ENCODE measurements around the gene IGDCC3. TPM values are rescaled to one million over a fixed set of nuclear protein-coding genes. Genes with fewer than 3 reads are reported as not detected.

Gene IGDCC3
- total RNA-seq, 1 donor from 2014 or later = not detected

DNA sequence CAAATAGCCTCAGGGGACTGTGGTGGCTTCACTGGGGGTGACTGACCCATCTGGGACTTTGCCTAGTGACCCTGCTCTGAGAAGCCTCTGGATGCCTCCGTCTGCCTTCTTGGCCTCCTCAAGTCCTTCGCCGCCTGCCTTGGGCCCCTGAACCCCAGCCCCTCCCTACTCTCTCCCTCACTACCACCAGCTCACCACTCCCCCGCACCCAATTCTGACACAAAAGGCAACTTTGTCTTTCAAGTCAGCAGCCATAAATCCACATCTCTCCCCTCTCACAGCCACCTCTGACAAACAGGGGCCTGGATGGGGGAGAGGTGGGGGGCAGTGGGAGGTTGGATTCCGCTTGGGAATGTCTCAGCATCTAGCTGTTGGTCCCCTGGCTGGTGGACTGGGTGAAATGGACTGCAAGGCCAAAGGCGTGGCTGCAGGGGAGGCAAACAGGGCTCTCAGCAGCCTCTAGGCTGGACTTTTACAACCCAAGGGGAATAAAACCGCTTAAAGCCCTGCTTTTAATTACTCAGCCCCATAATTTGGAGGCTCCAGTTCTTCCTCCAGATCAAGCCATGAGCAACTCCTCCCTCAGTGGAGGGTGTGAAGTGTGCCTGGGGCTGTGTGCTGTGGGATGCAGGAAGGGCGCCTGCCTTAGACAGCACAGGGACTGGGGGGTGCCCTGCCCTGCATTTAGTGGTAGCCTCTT is 33.4 kb downstream of the IGDCC3 start:
- DNase-seq (ENCODE audit: low read depth, low spot score) = no peak

DNA sequence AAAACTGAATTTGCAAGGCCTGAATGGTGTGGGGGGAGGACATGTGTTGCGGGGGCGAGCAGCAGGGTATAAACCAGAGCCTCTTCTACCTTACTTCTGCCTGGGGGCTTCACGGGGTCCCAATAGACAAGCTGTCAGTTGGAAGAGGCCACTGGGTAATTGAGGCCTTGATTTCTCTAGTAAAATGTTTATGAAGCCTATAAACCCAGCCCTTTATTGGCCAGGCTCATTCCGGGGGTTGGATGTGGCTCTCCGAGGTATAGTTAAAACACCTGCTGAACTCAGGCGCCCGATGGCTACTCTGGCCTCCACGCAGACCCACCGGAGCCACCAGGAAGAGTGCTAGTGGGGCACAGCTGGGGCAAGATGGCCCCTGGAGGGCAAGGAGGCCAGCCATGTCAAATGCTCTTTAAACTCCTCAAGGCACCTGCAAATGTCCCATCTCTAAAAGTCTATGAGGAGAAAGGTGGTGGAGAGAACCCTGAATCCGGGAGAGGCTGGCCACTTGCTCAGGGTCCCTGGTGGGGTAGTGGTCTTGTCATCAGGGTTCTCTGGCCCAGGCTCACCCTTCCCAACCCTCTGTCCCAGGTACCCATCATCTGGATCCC is 34.3 kb downstream of the IGDCC3 start:
- no peak for DNase-seq (ENCODE audit: low read depth, low spot score)

DNA sequence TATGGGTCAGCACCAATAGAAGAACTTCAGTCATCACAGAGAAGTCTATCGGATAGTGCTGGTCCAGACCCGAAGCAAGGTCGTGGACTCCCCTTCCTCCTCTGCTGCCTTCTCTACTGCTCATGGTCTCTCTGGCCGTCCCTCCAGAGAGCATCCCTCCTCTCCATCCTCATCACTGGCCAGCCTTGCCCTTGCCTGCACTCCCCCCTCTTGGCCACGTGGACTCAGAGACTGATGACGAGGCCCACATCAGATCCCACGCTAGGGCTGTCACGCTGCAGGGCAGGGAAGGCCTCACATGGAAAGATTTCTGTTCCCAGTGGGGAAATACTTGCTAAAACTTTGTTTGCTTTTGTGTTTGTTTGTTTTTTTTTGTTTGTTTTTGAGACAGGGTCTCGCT is 35.3 kb downstream of the IGDCC3 start:
- DNase-seq (ENCODE audit: low read depth, low spot score) = no peak

DNA sequence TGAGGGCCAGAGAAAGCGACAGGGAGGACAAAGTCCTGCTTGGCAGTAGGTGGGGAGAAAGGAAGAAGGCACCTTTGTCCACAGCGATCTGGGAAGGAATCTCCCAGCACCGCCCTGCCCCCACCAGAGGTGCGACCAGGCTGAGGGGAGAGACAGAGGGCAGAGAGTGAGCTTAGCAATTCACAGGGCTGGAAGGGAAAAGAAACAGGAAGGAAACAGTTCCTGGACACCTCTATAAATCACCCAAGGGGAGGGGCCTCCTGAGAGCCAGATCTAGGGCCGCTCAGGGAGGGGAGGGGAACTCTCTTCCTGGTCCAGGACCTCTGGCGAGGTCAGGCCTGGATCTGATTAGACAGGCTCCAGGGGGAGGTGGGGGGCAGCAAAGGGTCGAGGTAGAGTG is 37.9 kb downstream of the IGDCC3 start:
- DNase-seq (ENCODE audit: low read depth, low spot score) = no peak

DNA sequence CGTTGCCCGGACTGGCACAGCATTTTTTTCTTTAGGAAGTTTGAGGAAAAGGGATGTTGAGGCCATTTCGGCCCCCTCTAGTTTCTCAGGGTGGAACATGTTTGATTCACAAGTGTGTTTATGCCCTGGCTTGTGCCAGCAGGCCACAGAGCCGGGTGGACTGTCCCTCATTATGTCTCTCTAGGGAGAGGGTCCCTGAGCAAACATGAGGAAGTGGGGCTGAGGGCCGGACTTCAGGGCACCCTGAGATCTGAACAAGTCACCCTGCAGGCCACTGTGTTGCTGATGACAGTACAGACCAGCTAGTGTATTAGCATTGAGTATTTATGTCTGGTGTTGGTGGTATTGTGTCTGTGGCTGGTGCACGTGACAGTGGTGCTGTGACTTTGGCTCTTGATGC is 38.4 kb downstream of the IGDCC3 start:
- DNase-seq (ENCODE audit: low read depth, low spot score) = no peak

DNA sequence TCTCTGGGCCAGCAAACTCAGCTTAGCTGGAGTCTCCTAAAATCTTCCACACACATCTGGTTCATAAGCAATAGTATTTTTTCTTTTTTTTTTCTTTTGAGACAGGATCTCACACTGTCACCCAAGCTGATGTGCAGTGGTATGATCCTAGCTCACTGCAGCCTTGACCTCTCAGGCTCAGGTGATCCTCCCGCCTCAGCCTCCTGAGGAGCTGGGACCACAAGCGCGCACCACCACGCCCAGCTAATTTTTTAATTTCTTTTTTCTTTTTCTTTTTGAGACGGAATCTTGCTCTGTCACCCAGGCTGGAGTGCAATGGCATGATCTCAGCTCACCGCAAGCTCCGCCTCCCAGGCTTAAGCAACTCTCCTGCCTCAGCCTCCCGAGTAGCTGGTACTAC is 39.0 kb downstream of the IGDCC3 start:
- DNase-seq (ENCODE audit: low read depth, low spot score) = no peak

DNA sequence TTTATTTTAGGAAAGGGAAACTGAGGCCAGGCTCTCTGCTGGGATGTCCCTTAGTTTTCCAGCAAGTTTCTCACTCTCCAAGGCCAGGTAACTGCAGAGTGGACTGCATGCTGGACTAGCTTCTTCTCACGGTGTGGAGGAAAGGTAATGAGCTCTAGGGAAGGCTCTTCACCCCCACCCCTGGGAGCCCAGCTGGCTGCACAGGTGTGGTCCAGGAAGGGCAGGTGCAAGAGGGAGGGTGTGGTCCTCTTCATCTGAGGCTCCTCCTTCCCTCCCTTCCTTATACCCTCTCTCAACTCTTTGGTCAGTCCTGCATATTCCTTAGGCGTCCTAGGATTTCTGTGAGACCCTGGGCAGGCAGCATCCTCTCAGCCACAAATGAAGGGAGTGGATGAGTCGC is 39.4 kb downstream of the IGDCC3 start:
- no peak for DNase-seq (ENCODE audit: low read depth, low spot score)

DNA sequence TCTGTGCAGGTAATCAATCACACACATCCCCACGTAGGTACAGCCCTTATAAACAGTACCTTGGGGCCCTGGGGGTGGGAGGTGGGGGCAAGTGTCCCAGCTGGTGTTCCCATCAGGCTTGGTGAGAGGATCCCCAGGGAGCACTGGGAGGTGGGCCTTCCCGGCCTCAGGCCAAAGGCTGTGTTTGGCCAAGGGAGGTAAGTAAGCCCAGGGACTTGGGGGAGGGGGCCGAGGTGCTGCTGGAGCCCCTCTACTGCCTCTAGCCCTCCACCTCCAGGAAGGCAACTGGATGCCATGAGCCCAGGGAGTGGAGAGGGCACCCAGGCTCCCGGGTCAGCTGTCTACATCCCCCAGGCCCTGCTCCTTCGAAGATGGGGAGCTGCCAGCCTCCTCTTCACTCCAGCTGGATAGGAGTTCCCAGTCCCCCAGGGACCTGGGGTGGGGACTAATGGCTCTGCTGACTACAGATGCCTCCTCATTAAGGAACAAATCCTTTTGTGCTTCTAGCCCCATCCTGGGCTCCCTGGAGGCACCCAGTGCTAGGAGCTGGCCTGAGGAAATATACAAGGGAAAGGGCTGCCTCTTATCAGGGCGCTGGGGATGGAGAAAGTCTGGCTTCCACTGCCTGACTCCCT is 40.2 kb downstream of the IGDCC3 start:
- no peak for DNase-seq (ENCODE audit: low read depth, low spot score)

DNA sequence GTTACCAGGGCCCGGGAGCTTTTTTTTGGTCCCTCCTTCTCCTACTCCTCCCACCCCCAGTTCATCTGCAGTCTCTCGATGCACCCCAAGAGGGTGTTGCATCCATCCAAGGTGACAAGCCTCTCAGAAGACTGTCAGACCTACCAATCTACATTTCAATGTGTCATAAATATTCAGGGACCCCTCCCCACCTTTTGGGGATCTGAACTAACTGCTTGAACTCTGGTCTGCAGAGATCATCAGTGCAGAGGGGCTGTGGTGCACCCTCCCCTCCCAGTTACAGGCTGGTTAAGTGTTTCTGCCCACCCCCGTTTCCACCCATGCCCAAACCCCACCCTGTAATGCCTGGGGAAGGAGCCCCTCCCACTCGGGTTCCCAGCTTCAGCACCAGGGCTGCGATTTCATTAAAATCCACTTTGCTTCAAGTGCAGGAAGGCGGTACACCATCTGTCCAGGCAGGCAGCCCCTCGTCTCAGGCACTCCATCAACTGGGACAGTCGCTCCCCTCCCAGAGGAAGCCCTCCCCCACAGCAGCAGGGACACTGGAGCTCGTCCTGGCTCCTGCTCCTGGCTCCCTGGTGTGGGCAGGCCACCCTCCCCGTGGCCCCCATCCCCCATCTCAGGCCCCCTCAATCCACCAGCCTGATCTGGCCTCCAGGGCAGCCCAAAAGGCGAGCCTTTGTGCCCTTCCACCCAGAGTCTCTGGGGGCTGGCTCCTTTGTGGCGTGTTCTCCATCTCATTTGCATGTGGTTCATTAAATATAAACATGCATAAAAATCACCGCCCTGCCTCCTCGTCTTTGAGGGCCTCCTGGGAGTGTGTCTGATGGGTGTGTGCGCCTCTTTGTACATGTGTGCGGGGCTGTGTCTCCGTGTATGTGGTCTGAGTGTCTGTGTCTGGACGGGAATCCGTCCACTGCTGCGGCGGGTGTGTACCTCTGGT is 41.0 kb downstream of the IGDCC3 start:
- no peak for DNase-seq (ENCODE audit: low read depth, low spot score)

DNA sequence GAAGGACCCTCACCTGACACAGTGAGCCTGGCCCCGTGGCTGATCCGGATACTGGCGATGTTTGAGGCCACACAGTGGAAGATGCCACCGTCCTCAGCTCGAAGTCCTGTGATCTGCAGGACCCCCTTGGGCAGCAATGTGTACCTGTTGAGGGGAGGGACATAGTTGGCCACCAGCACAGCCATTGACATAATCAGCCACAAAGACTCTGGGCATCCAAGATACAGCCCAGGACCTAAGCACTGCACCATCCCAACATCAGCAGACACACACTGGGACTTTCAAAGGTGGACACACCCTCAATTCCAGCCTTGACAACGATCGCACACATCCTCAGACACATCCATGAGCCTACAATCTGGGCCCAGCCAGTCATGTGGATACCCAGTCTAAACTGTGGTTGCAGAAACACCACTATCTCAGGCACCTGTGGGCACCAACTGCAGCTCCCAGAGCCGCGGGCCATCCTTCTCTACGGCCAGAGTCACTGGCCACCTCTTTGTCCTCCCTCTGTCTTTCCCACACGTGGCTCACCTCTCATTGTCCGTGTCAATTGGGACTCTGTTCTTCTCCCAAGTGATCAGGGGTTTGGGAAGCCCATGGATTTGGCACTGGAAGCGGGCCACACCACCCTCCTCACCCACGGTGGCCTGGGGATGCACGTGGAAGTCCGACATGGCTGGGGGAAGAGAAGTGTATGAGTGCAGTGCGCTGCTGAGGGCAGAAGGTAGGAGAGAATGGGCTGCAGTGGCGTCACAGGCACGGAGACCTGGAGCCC is 42.3 kb downstream of the IGDCC3 start:
- DNase-seq (ENCODE audit: low read depth, low spot score) = no peak

DNA sequence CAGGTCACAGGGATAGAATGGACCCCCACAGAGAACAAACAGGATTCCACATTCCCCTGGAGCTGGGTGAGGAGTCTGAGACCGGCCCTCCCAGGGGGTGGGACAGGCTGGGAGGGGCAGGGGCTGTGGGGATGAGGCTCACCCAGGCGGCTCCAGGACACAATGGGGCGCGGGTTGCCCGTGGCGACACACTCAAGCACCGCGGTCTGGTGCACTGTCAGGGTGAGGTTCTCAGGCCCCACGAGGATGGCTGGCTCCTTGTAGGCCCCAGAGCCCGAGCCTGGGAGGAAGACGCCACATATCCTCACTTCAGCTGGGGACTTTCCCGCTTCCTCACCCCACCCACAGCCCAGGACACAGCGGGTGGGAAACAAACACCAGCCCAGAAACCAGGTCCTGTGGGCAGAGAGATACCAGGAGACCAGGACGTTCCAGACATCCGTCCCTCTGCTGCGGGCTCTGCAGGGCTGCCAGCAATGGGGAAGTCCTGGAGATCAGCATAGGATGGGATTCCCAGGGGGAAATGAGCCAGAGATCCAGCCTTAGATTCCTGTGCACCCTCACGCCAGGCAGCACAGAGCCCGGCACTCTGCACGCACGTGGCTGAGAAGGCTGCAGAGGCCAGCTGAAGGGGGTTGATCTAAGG is 43.1 kb downstream of the IGDCC3 start:
- DNase-seq (ENCODE audit: low read depth, low spot score) = no peak

DNA sequence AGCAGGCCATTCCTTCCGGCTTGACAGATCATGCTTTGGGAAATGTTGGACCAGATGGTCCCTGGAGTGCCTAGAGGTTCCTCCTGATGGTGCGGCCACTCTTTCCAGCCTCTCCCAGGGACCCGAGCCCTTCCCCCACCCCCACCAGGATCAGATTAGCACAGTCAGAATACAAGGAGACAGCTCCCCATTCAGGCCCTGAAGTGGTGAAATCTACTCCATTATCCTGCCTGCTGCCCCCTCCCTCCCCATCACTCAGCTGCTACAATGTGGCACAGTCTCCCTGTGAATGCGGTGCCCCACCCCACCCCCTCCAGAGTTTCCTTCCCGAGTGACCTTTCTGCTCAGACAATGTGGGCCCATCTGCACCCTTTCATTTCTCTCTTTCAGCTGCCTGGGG is 43.9 kb downstream of the IGDCC3 start:
- DNase-seq (ENCODE audit: low read depth, low spot score) = no peak

DNA sequence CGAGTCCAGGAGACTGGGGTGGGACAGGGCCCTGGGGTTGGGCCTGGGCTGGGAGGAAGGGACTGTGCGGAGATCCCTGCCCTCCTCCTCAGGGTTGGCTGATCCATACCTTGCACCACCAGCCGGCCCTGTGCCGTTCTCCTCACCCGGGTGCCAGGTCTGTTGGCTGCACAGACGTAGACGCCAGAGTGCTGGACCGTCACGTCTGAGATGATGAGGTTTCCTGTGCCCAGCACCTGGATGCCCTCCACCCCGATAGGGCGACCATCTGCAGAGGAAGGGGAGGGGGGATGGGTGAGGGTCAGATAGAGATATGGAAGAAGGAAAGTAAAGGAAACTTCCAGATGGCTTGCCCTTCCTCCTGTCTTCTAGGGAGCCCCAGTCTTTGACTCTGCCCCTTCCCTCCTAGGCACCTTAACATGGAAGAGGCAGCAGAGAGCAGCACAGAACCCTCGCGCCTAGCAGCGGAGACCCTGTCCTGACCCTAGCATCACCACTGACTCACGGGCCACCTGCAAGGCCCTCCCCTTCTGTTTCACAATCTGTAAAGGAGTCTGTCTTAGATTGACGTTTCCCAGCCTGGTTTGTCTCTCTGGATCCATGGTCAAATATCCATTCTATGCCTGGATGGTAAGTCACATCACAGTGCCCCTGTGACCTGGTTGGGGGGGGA is 44.5 kb downstream of the IGDCC3 start:
- no peak for DNase-seq (ENCODE audit: low read depth, low spot score)

DNA sequence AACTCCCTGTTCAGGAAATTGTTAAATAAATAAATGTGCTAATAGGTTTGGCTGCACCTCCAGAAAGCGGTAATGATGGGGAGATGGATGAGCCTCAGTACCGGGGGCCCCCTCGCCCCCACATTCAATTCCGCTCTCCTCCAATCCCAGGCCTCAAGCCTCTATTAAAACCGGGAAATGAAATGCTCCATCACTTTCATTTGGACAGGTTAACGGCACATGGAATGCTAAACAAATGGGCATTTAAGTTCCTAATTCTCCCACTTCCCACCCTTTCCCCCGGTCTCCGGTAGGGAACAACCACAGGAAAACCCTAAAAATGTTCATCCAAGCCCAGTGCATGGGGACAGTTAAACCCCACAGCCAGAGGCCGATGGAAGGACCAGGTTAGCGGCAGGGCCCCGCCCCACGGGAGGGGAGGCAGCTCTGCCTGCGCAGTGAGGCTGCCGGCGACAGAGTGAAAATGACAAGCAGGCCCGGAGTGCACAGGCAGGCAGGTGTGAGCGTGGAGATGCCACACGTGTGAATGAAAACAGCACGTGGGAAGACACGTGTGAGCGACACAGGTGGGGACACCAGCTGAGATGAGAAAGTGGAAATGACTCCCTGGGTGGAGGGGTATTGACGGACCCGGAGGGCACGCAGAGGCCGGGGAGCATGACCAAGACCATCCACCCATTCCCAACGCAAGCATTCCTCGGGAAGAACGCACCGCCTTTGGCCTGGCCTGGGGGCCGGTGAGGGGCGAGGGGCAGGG is 45.2 kb downstream of the IGDCC3 start:
- DNase-seq (ENCODE audit: low read depth, low spot score) = no peak

DNA sequence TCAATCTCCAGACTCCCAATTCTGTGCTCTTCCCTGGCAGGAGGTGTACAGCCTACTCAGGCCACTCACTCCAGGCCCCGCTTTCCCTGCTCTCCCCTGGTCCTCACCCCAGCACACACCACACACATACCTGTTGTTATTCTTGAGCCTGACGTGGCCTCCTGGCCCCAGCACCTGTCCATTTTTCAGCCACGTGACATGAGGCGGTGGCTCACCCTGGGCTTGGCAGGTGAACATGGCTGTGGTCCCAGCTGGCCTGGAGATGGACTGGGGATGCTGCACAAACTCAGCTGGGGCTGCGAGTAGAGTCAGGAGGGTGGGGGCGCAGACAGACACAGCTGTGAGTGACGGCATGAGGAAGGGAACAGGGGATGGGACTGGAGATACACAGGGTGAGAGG is 46.0 kb downstream of the IGDCC3 start:
- DNase-seq (ENCODE audit: low read depth, low spot score) = no peak

DNA sequence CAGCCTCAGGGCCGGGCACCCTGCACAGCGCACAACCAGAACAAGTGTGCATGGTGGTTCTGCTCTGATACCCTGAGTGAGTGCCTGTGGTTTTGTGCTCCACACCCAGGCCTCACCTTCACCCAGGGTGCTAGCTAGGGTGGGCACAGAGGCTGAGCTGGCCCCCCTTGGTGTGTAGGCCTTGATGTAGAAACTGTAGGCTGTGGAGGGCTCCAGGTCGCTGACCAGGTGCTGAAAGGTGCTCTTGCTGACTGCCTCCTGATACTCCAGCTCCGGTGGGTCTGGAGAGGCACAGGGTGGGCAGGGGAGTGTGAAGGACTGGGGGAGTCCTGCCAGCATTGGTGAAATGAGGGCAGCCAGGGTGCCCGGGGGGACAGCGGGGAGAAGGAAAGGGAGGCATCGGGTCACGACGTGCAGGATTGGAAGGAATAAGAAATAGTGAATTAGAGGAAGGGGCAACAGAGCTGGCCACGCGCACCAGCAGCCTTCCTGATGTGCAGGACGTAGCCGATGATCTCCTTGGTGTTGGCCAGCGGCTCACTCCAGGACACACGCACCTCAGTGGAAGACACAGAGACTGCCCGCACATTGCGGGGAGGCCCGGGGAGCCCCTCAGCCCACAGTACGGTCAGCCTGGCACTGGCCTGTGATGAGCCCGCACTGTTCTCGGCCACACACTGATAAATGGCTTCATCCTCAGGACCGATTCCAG is 46.7 kb downstream of the IGDCC3 start:
- no peak for DNase-seq (ENCODE audit: low read depth, low spot score)

DNA sequence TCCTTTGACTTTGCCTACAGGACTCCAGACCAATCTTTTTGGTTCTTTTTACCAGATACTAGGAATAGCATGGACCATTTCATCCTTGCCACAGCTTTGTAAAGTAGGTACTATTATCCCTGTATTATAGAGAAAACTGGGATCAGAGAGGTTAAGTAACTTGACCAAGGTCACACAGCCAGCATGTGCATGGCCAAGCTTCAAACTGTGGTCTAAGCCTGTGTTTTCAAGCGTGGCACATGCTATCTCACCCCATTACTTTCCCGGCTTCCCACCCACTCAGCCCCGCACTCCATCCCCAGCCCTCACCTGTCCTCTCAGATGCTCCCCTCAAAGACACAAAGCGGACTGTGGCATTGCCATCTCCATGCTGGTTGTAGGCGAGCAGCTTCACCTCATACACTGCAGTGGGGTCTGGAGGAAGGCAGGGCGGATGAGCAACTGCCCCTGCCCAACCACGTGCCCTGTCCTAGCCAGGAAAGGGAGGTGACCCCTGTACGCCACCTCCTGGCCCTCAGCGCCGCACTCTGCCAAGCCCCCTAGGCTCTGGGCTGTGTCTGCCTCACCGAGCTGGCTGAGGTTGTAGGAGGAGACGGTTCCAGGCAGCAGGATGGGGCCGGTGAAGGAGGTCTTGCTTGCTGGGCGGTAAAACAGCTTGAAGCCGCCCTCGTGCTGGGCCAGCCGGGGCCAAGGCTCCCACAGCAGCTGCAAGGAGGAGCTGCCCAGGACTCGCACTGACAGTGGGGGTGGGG is 47.6 kb downstream of the IGDCC3 start:
- DNase-seq (ENCODE audit: low read depth, low spot score) = no peak
